NB4 (cell line): ENCODE measurements around the gene HOXB2.

Source experiments
- DNase-seq: peaks from one replicate; pipeline ENCODE4 v3.0.0; 2010; ENCODE audit warnings: low read depth
- H3K4me3 ChIP-seq: one replicate; pipeline ENCODE4 v1.5.1; 2011; ENCODE audit warnings: mild to moderate bottlenecking, low read depth, low read length, moderate library complexity
- CTCF ChIP-seq: IDR thresholded peaks from one replicate; pipeline ENCODE4 v1.5.1; 2012; ENCODE audit warnings: low read depth, low read length
- MAX ChIP-seq: IDR thresholded peaks from 2 replicates; pipeline ENCODE4 v1.6.1; 2011; ENCODE audit warnings: low read depth, low read length
- MYC ChIP-seq: IDR thresholded peaks from 2 replicates; pipeline ENCODE4 v1.6.1; 2011; ENCODE audit warnings: low read depth, low read length
- POLR2A ChIP-seq: IDR thresholded peaks from 2 replicates; pipeline ENCODE4 v1.6.1; 2011; ENCODE audit warnings: mild to moderate bottlenecking; ENCODE audit not compliant: insufficient read length; ENCODE audit errors: extremely low read depth

The HOXB2 gene

GRCh38 chr17:48532261-48532660 is 12.6 kb downstream of the HOXB2 start:
- no peak for TF ChIP-seq MAX
- TF ChIP-seq CTCF: no peak
- H3K4me3 ChIP-seq: no peak overlapping the region
- DNase-seq: no peak

- DNase-seq: no peak
- TF ChIP-seq POLR2A (no peak), MYC (no peak), MAX (no peak), CTCF (no peak)
- H3K4me3 ChIP-seq: no peak within 1 kb of the TSS
Measured at GRCh38 chr17:48530887-48531272, 14.0 kb downstream of the HOXB2 start, which contains the start of gene HOXB1. Gene HOXB1, minus strand, starts transcription at chr17:48531011. Its CDS starts 107 bp downstream, at chr17:48530904.

GRCh38 chr17:48530208-48530886 is 14.6 kb downstream of the HOXB2 start:
- DNase-seq: no peak
- no peak for TF ChIP-seq POLR2A
- TF ChIP-seq CTCF: no peak
- TF ChIP-seq MAX: no peak
- TF ChIP-seq MYC: no peak
- no peak overlapping the region for H3K4me3 ChIP-seq

GRCh38 chr17:48529683-48530009 is 15.3 kb downstream of the HOXB2 start:
- DNase-seq: no peak
- TF ChIP-seq CTCF: no peak
- no peak for TF ChIP-seq POLR2A
- no peak for TF ChIP-seq MYC
- no peak for TF ChIP-seq MAX
- H3K4me3 ChIP-seq: no peak overlapping the region

- DNase-seq: no peak
- TF ChIP-seq MAX (no peak), CTCF (no peak), POLR2A (no peak), MYC (no peak)
- no peak overlapping the region for H3K4me3 ChIP-seq
Measured at GRCh38 chr17:48528936-48529682, 15.8 kb downstream of the HOXB2 start.
